Activated T-helper 2 cell treated with anti-CD3 and anti-CD28 coated beads, Interferon-gamma antibody, Interleukin-2, Interleukin-4, amounts not matched to agents 10 μg/mL and 5 μg/mL and 100 μg/mL, durations not matched to agents 14 hours and 24 hours and 36 hours (primary cell): ENCODE measurements around the gene TRAPPC1. TPM values are rescaled to one million over a fixed set of nuclear protein-coding genes. Genes with fewer than 3 reads are reported as not detected.
"Not testable (repeated sequence)": the region's sequence is repeated elsewhere in the genome, so short reads cannot be mapped to it uniquely, and the experiment has no call there.

Experiments
- DNase-seq: peaks from one replicate; pipeline ENCODE4 v3.0.0; 2021; ENCODE audit warnings: low spot score
- H3K27ac Mint-ChIP-seq: one replicate; pipeline ENCODE4 v1.8.0; 2021; ENCODE audit warnings: mixed read lengths
- H3K27me3 Mint-ChIP-seq: one replicate; pipeline ENCODE4 v1.8.0; 2021; ENCODE audit warnings: low read depth, mixed read lengths
- H3K36me3 Mint-ChIP-seq: one replicate; pipeline ENCODE4 v1.8.0; 2021; ENCODE audit warnings: low read depth, mixed read lengths
- H3K4me1 Mint-ChIP-seq: one replicate; pipeline ENCODE4 v1.8.0; 2021; ENCODE audit warnings: low read depth, mixed read lengths
- H3K4me3 Mint-ChIP-seq: one replicate; pipeline ENCODE4 v1.8.0; 2021; ENCODE audit warnings: low read depth, mild to moderate bottlenecking, moderate library complexity, mixed read lengths
- H3K9me3 Mint-ChIP-seq: one replicate; pipeline ENCODE4 v1.8.0; 2021; ENCODE audit warnings: mixed read lengths
- intact Hi-C: fragments of 100-400 bp; cut with micrococcal nuclease; formaldehyde crosslinking; loops from one replicate; pipeline ENCODE4 v1.15.1; 2023
- total RNA-seq: library from RNA; stranded (reverse); gene quantifications from 2 replicates; pipeline ENCODE4 v1.2.3, GENCODE V29; 2022

Gene TRAPPC1
- total RNA-seq, 1 donor from 2014 or later = 156 TPM

DNA sequence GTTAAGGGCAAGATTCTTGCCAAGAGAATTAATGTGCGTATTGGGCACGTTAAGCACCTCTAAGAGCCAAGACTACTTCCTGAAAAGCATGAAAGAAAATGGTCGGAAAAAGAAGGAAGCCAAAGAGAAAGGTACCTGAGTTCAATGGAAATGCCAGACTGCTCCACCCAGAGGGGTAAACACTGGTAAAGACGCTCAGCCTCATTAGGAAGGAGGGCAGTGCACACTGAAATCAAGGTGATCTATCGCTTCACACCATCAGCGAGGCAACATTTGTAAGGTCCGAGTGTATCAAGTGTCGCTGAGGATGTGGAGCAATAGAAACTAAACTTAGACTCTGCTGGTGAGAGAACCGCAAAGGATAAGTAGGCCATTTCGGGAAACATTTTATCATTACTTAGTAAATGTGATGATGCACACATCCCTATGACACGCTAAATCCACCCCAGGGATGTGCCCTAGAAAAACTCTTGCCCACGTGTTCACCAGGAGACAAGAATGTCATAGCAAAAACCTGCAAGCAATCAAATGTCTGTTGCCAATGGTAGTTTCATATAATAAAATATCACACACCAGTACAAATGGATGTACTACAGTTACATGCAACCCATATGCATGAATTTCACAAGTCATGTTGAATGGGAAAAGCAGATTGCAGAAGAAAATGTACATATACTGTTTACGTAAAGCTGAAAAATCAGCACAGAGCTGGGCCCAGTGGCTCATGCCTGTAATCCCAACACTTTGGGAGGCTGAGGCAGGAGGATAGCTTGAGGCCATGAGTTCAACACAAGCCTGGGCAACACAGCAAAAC is 23.9 kb upstream of the TRAPPC1 start:
- no peak for DNase-seq
- H3K36me3 Mint-ChIP-seq = no peaks in the 10 kb centered on the region
- H3K27me3 Mint-ChIP-seq = peaks cover 6% of the 10 kb centered on the region
- no peak overlapping the region for H3K27ac Mint-ChIP-seq
- peaks cover 13% of the 10 kb centered on the region for H3K4me1 Mint-ChIP-seq
- no peaks in the 10 kb centered on the region for H3K9me3 Mint-ChIP-seq
- no peak overlapping the region for H3K4me3 Mint-ChIP-seq
- intact Hi-C loops = no loop called here

DNA sequence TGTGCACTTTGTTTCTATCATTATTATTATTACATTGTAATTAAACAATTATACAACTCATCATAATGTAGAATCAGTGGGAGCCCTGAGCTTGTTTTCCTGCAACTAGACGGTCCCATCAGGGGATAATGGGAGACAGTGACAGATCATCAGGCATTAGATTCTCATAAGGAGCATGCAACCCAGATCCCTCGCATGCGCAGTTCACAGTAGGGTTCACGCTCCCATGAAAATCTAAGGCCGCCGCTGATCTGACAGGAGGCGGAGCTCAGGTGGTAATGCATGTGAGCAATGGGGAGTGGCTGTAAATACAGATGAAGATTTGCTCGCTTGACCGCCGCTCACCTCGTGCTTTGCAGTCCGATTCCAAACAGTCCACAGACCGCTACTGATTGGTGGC is 21.5 kb upstream of the TRAPPC1 start:
- H3K4me3 Mint-ChIP-seq, DNase-seq, H3K27me3 Mint-ChIP-seq, intact Hi-C loops, H3K9me3 Mint-ChIP-seq, H3K27ac Mint-ChIP-seq: not testable (repeated sequence)
- Mint-ChIP-seq H3K4me1 (peaks cover 13% of the 10 kb centered on the region), H3K36me3 (peaks cover 22% of the 10 kb centered on the region)

DNA sequence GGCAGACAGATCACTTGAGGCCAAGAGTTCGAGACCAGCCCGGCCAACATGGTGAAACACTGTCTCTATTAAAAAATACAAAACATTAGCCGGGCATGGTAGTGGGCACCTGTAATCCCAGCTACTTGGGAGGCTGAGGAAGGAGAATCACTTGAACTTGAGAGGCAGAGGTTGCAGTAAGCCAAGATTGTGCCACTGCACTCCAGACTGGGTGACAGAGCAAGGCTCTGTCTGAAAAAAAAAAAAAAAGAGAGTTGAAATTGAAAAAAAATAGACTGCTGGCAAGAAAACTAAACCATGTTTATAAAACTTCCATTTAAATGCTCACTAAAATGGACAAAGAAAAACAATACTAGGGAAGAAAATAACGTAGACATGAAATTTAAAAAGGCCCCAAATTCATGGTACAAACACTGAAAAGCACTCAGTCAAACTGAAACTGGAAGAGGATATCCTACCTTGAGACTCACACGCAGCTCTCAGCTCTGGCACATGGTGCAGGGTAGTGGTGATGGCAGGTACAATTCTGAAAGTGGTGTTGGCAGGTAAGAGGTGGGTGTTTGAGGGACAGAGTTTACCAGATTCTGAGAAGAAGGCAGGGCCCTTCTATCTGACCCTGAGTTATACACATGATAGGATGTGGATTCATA is 19.5 kb upstream of the TRAPPC1 start:
- no peaks in the 10 kb centered on the region for H3K9me3 Mint-ChIP-seq
- no peak overlapping the region for H3K4me3 Mint-ChIP-seq
- DNase-seq = peak; percentile 47
- peaks cover 38% of the 10 kb centered on the region for H3K36me3 Mint-ChIP-seq
- peaks cover 13% of the 10 kb centered on the region for H3K4me1 Mint-ChIP-seq
- intact Hi-C loops = loop anchor here (2.0 kb wide), 1 partner anchor 18 kb away; the partner anchor contains the start of gene CNTROB
- no peaks in the 10 kb centered on the region for H3K27me3 Mint-ChIP-seq
- peak overlapping the region; percentile 76 for H3K27ac Mint-ChIP-seq

GRCh38 chr17:7950578-7950977 is 18.8 kb upstream of the TRAPPC1 start:
- peaks cover 13% of the 10 kb centered on the region for H3K4me1 Mint-ChIP-seq
- H3K9me3 Mint-ChIP-seq = no peaks in the 10 kb centered on the region
- no peak for DNase-seq
- intact Hi-C loops = loop anchor here (2.0 kb wide), 1 partner anchor 18 kb away; the partner anchor contains the start of gene CNTROB
- no peak overlapping the region for H3K4me3 Mint-ChIP-seq
- no peak overlapping the region for H3K27ac Mint-ChIP-seq
- no peaks in the 10 kb centered on the region for H3K27me3 Mint-ChIP-seq
- peaks cover 45% of the 10 kb centered on the region for H3K36me3 Mint-ChIP-seq

DNA sequence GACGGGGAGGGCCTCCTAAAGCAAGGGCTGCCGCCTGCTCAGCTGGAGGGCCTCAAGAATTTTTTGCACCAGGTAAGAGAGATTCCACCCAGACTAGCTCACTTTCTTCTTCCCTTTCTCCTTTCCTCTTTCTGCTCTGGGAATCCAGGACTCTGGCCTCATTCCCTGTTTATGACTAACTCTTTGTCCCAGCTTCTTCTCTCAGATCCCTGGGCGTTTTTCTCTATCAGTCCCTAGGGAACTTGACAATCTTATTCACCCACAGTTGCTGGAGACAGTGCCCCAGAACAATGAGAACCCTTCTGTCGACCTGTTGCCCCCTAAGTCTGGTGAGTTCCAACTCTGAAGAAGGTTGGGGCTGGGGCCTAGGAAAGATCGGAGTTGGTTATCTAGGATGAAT is 15.9 kb upstream of the TRAPPC1 start:
- H3K4me3 Mint-ChIP-seq = no peak overlapping the region
- no peak for DNase-seq
- H3K4me1 Mint-ChIP-seq = peaks cover 8% of the 10 kb centered on the region
- H3K27ac Mint-ChIP-seq = no peak overlapping the region
- peaks cover 70% of the 10 kb centered on the region for H3K36me3 Mint-ChIP-seq
- H3K27me3 Mint-ChIP-seq = no peaks in the 10 kb centered on the region
- intact Hi-C loops = no loop called here
- H3K9me3 Mint-ChIP-seq = no peaks in the 10 kb centered on the region

DNA sequence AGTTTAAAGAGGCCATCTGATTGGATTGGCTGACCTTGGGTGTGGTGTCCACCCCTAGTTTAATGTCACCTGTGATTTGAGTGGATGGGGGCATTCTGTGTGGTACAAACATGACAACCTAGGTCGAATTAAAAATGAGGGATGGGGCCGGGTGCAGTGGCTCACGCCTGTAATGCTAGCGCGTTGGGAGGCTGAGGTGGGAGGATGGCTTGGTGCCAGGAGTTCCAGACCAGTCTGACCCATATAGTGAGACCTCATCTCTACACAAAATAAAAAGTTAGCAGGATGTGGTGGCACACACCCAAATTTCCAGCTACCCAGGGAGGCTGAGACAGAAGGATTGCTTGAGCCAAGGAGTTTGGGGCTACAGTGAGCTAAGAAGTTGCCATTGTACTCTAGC is 14.7 kb upstream of the TRAPPC1 start:
- H3K9me3 Mint-ChIP-seq = no peaks in the 10 kb centered on the region
- no peak overlapping the region for H3K4me3 Mint-ChIP-seq
- peaks cover 78% of the 10 kb centered on the region for H3K36me3 Mint-ChIP-seq
- no peak for DNase-seq
- peaks cover 3% of the 10 kb centered on the region for H3K4me1 Mint-ChIP-seq
- no peak overlapping the region for H3K27ac Mint-ChIP-seq
- intact Hi-C loops = no loop called here
- H3K27me3 Mint-ChIP-seq = no peaks in the 10 kb centered on the region

DNA sequence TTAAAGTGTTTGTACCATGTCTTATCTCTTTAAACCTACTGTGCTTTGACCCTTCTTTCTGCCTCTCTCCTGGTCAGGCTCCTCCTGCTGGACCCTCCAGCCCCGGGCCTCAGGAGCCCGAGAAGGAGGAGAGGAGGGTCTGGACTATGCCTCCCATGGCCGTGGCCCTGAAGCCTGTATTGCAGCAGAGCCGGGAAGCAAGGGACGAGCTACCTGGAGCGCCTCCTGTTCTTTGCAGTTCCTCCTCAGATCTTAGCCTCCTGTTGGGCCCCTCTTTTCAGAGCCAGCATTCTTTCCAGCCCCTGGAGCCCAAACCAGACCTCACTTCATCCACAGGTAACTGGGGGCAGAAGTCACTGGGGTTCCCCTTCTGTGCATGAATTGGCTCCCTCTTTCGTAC is 13.9 kb upstream of the TRAPPC1 start:
- Mint-ChIP-seq H3K9me3 (no peaks in the 10 kb centered on the region), H3K27ac (no peak overlapping the region)

GRCh38 chr17:7944326-7944725 is 12.6 kb upstream of the TRAPPC1 start:
- no peaks in the 10 kb centered on the region for H3K4me1 Mint-ChIP-seq
- intact Hi-C loops = no loop called here
- peaks cover 86% of the 10 kb centered on the region for H3K36me3 Mint-ChIP-seq
- no peaks in the 10 kb centered on the region for H3K27me3 Mint-ChIP-seq
- DNase-seq = no peak
- no peak overlapping the region for H3K4me3 Mint-ChIP-seq
- H3K9me3 Mint-ChIP-seq = no peaks in the 10 kb centered on the region
- H3K27ac Mint-ChIP-seq = no peak overlapping the region

More for the DNA sequence above, 13.9 kb upstream of the TRAPPC1 start:
- H3K4me3 Mint-ChIP-seq = no peak overlapping the region
- DNase-seq = no peak
- no peaks in the 10 kb centered on the region for H3K27me3 Mint-ChIP-seq
- intact Hi-C loops = no loop called here
- peaks cover 85% of the 10 kb centered on the region for H3K36me3 Mint-ChIP-seq
- no peaks in the 10 kb centered on the region for H3K4me1 Mint-ChIP-seq

DNA sequence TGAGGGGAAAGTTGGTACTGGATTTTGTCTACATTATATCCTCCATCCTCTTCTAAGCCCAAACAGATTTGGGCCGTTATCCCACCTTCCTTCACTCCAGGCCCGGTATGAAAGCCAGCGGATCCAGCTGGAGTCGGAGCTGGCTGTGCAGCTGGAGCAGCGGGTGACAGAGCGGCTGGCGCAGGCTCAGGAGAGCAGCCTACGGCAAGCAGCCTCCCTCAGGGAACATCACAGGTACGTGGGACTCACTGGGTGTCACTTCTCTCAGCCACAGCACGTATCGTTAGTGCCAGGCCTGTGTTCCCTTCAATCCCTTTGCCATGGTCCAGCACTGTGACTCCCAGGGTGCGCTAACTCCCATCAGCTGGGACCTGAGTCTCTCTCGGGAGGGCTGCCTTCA is 11.5 kb upstream of the TRAPPC1 start:
- no peak overlapping the region for H3K27ac Mint-ChIP-seq
- intact Hi-C loops = no loop called here
- no peaks in the 10 kb centered on the region for H3K9me3 Mint-ChIP-seq
- H3K4me1 Mint-ChIP-seq = no peaks in the 10 kb centered on the region
- no peak for DNase-seq
- H3K36me3 Mint-ChIP-seq = peaks cover 80% of the 10 kb centered on the region
- no peak overlapping the region for H3K4me3 Mint-ChIP-seq
- no peaks in the 10 kb centered on the region for H3K27me3 Mint-ChIP-seq

DNA sequence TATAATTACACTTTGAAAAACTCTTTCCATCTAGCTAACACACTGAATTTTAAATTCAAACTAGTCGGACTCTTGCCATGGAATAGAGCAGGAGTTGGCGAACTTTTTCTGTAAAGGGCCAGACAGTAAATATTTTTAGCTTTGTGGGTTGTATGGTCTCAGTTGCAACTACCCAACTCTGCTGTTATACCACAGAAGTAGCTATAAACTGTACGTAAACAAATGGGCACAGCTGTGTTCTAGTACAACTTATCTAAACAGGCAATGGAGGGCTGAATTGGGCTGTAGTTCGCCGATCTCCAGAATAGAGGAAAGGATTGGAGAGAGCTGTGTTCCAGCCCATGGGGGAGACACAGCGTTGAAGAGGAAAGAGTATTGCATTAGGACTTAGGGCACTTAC is 9.0 kb upstream of the TRAPPC1 start:
- H3K9me3 Mint-ChIP-seq = no peaks in the 10 kb centered on the region
- no peak overlapping the region for H3K4me3 Mint-ChIP-seq
- intact Hi-C loops = no loop called here
- no peak overlapping the region for H3K27ac Mint-ChIP-seq
- DNase-seq = no peak
- no peaks in the 10 kb centered on the region for H3K27me3 Mint-ChIP-seq
- peaks cover 79% of the 10 kb centered on the region for H3K36me3 Mint-ChIP-seq
- peaks cover 8% of the 10 kb centered on the region for H3K4me1 Mint-ChIP-seq

- Mint-ChIP-seq H3K27ac (no peak overlapping the region), H3K4me1 (peaks cover 10% of the 10 kb centered on the region), H3K36me3 (peaks cover 78% of the 10 kb centered on the region), H3K9me3 (no peaks in the 10 kb centered on the region), H3K4me3 (no peak overlapping the region), H3K27me3 (no peaks in the 10 kb centered on the region)
- intact Hi-C loops = no loop called here
- no peak for DNase-seq
Measured at GRCh38 chr17:7940034-7940433, 8.3 kb upstream of the TRAPPC1 start.

DNA sequence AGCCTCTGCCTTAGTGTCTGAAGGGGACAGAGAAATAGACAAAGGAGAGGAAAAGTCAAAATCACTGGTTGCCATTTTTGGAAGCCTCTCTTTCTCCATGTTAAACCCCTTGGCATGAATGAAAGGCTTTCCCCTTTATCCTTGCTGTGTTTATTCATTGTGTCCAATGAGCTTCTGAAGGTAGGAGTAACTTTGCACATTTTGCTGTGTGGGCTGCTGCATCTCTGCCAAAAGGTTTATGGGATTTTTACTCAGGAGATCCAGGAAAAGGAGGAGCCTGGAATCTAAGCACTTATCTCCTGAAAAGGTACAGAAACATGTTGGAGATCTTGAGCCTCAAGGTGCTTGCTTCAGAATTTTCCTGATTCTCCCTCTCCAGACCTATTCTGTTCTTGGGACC is 4.1 kb upstream of the TRAPPC1 start:
- H3K27ac Mint-ChIP-seq = no peak overlapping the region
- H3K9me3 Mint-ChIP-seq = no peaks in the 10 kb centered on the region
- DNase-seq = no peak
- intact Hi-C loops = no loop called here
- no peaks in the 10 kb centered on the region for H3K27me3 Mint-ChIP-seq
- peaks cover 39% of the 10 kb centered on the region for H3K4me1 Mint-ChIP-seq
- no peak overlapping the region for H3K4me3 Mint-ChIP-seq
- peaks cover 49% of the 10 kb centered on the region for H3K36me3 Mint-ChIP-seq

DNA sequence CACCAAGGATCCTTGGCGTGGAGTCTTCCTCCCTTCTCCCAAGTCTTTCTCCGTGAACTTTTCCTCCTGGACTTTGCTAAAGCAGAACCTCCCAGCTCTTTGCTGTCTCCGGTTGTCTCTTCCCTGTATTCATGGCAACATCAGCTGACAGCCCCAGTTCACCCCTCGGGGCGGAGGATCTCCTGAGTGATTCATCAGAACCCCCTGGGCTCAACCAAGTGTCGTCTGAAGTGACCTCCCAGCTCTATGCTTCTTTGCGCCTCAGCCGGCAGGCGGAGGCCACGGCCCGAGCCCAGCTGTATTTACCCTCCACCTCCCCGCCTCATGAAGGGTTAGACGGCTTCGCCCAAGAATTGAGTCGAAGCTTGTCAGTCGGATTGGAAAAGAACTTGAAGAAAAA is 1.2 kb upstream of the TRAPPC1 start:
- peaks cover 37% of the 10 kb centered on the region for H3K36me3 Mint-ChIP-seq
- peaks cover 43% of the 10 kb centered on the region for H3K4me1 Mint-ChIP-seq
- H3K27me3 Mint-ChIP-seq = no peaks in the 10 kb centered on the region
- H3K4me3 Mint-ChIP-seq = peak overlapping the region; percentile 97
- intact Hi-C loops = loop anchor here (1.0 to 5.0 kb wide), 6 partner anchors 18 to 91 kb away; partner anchors contain the start of gene NAA38
- H3K27ac Mint-ChIP-seq = peak overlapping the region; percentile 99
- peak; percentile 30 for DNase-seq
- H3K9me3 Mint-ChIP-seq = no peaks in the 10 kb centered on the region
